PC-9 (cell line): ENCODE measurements around the gene C13orf46.

Experiments
- CTCF ChIP-seq: fragments of 200-600 bp; sonication (generic); conservative IDR thresholded peaks from 2 replicates; pipeline ENCODE4 v1.6.1; 2017; ENCODE audit warnings: mixed run types, antibody characterized with exemption, mild to moderate bottlenecking, moderate library complexity
- EZH2 ChIP-seq: fragments of 200-600 bp; sonication (generic); IDR thresholded peaks from 2 replicates; pipeline ENCODE4 v1.8.0; 2017; ENCODE audit warnings: antibody characterized with exemption, low read depth

- TF ChIP-seq CTCF: no peak
- TF ChIP-seq EZH2: no peak
These were observed 16.5 kb upstream of the C13orf46 start for GRCh38 chr13:113990321-113990837.
